NCI-H1436 (cell line): ENCODE measurements around the gene CRMP1.

Experiments
- DNase-seq: peaks from one replicate; lab custom pipeline; 2025; lab: John Stamatoyannopoulos, UW

CRMP1 gene

GRCh38 chr4:5888222-5889001, 4.5 kb downstream of the CRMP1 start:
- DNase-seq: peak; percentile 54

GRCh38 chr4:5887361-5888221, 5.3 kb downstream of the CRMP1 start:
- DNase-seq: peak; percentile 14

- DNase-seq: no peak
Observed at GRCh38 chr4:5887011-5887360, 5.9 kb downstream of the CRMP1 start.

GRCh38 chr4:5885733-5886132, 7.2 kb downstream of the CRMP1 start:
- no peak for DNase-seq

GRCh38 chr4:5884796-5885195, 8.1 kb downstream of the CRMP1 start:
- DNase-seq: peak; percentile 8

GRCh38 chr4:5883916-5884315, 9.0 kb downstream of the CRMP1 start:
- no peak for DNase-seq

- no peak for DNase-seq
Observed at GRCh38 chr4:5882947-5883346, 9.9 kb downstream of the CRMP1 start.

GRCh38 chr4:5881340-5881739, 11.5 kb downstream of the CRMP1 start:
- no peak for DNase-seq

GRCh38 chr4:5878359-5878758, 14.5 kb downstream of the CRMP1 start:
- DNase-seq: peak; percentile 42

- DNase-seq: no peak
Observed at GRCh38 chr4:5877392-5877791, 15.5 kb downstream of the CRMP1 start.

GRCh38 chr4:5874811-5875449, 18.0 kb downstream of the CRMP1 start:
- no peak for DNase-seq

GRCh38 chr4:5870701-5871100, 22.2 kb downstream of the CRMP1 start:
- no peak for DNase-seq

GRCh38 chr4:5869966-5870619, 22.8 kb downstream of the CRMP1 start:
- no peak for DNase-seq

GRCh38 chr4:5867866-5868265, 25.0 kb downstream of the CRMP1 start:
- no peak for DNase-seq

- no peak for DNase-seq
Observed at GRCh38 chr4:5866841-5867813, 25.8 kb downstream of the CRMP1 start.

- no peak for DNase-seq
Observed at GRCh38 chr4:5865896-5866599, 26.8 kb downstream of the CRMP1 start.

- DNase-seq: peak; percentile 16
Observed at GRCh38 chr4:5863461-5864113, 29.3 kb downstream of the CRMP1 start.

- DNase-seq: no peak
Observed at GRCh38 chr4:5858020-5858769, 34.7 kb downstream of the CRMP1 start.

- no peak for DNase-seq
Observed at GRCh38 chr4:5857199-5857598, 35.7 kb downstream of the CRMP1 start.
